Smooth muscle cell of the pulmonary artery (primary cell): ENCODE measurements around the gene ACYP1. TPM values are rescaled to one million over a fixed set of nuclear protein-coding genes. Genes with fewer than 3 reads are reported as not detected.

Experiments
- total RNA-seq: library from RNA; depleted of rRNA; stranded (reverse); fragments of >200 nt; gene quantifications from 2 replicates; pipeline ENCODE4 v1.2.3, GENCODE V29; 2014

The ACYP1 gene
- 4.7 and 5.8 TPM in 2 replicates for total RNA-seq

GRCh38 chr14:75063491-75064204 lies at the start of gene ACYP1:
TSS of gene ACYP1 (minus strand) at chr14:75064024. CDS start at chr14:75063553, 471 bp downstream.

GRCh38 chr14:75069121-75069810 lies 5.4 kb upstream of the ACYP1 start, which contains the start of gene ZC2HC1C:
TSS of gene ZC2HC1C (plus strand) at chr14:75069641. CDS start at chr14:75070574, 933 bp downstream.

GRCh38 chr14:75050852-75051555 lies 12.8 kb downstream of the ACYP1 start, which contains the start of gene MLH3:
TSS of gene MLH3 (minus strand) at chr14:75051467. CDS start at chr14:75049655, 1,812 bp downstream.

Other genes starting within 250 kb of the ACYP1 start
- gene PROX2, start 187.9 kb downstream of the ACYP1 start, total RNA-seq, result not detected in 2 replicates
- gene DLST, start 182.1 kb downstream of the ACYP1 start, total RNA-seq, result 76.6 and 78.0 TPM in 2 replicates
- 0.13 and 0.43 TPM in 2 replicates for gene RPS6KL1, start 140.8 kb downstream of the ACYP1 start, total RNA-seq
- gene PGF, start 108.4 kb downstream of the ACYP1 start, total RNA-seq, result 9.7 and 27.8 TPM in 2 replicates
- gene EIF2B2, start 61.1 kb downstream of the ACYP1 start, total RNA-seq, result 41.9 and 52.5 TPM in 2 replicates
- gene MLH3, start 12.6 kb downstream of the ACYP1 start, total RNA-seq, result 22.0 and 26.3 TPM in 2 replicates
- gene ZC2HC1C, start 5.6 kb upstream of the ACYP1 start, total RNA-seq, result 0.69 and 0.85 TPM in 2 replicates
- 102 and 103 TPM in 2 replicates for gene NEK9, start 63.0 kb upstream of the ACYP1 start, total RNA-seq
- 552 and 732 TPM in 2 replicates for gene TMED10, start 112.6 kb upstream of the ACYP1 start, total RNA-seq
- gene FOS, start 214.8 kb upstream of the ACYP1 start, total RNA-seq, result 41.1 and 43.9 TPM in 2 replicates